ENCODE measurements around the gene TUBGCP6. TPM values are rescaled to one million over a fixed set of nuclear protein-coding genes. Genes with fewer than 3 reads are reported as not detected.
A peak's percentile ranks its signal among the peaks of the same experiment; 100 is the strongest.

The TUBGCP6 gene
- total and polyA plus RNA-seq, 8 donors, result 37.8 to 112 (median 50.2) TPM

DNA sequence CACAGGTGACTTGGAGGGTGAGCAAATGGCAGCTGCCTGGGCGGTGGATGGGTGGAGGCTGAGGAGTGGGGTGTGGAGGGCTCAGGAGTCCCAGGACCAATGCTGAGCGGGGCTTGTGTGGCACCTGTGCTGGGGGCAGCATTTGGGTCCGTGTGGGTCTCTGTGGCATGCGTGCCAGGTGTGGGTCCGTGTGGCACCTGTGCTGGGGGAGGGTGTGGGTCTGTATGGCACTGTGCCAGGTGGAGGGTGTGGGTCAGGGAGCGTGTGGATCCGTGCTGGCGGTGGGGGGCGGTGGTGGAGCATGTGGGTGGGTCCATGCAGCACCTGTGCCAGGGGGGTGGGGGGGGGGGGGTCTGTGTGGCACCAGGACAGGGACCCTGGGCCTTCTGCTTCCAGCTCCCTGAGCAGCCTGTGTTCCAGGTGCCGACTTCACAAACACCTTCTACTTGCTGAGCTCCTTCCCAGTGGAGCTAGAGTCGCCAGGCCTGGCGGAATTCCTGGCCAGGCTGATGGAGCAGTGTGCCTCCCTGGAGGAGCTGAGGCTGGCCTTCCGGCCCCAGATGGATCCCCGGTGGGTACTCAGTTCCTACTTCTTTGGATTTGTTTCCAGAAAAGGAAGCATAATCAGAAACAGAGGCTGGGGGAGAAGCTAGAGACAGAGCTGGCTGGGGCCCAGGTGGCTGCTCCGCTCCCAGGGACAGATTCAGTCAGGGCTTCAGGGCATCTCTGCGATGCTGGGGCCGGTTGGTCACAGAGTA is 29.3 kb downstream of the TUBGCP6 start:
- intact Hi-C loops (cut with DNase I; ENCODE audit: low total_unique reads), result no loop called here
- Histone ChIP-seq H3K36me3 (peaks cover 74 to 98% (median 95%) of the 10 kb centered on the region in 4 donors), H3K4me1 (peaks cover 5 to 26% (median 10%) of the 10 kb centered on the region in 4 donors), H3K27me3 (no peaks in the 10 kb centered on the region), H3K9me3 (peaks cover 0 to 2% (median 0%) of the 10 kb centered on the region in 4 donors), H3K27ac (no peak overlapping the region), H3K4me3 (no peak overlapping the region)
- no peak for TF ChIP-seq CTCF (IDR thresholded peaks at IDR 0.05)
- TF ChIP-seq POLR2AphosphoS5 (IDR thresholded peaks at IDR 0.05), result no peak
- no peak for TF ChIP-seq EP300 (IDR thresholded peaks at IDR 0.05)
- no peak for TF ChIP-seq POLR2A (IDR thresholded peaks at IDR 0.05)
- peak in 1 of 2 donors; percentile 28 for DNase-seq
- WGBS, 5 donors, result 53 to 86% (median 64%) methylated on average over 13 to 17 of the region's 17 CpGs

GRCh38 chr22:50213263-50213662 is 31.6 kb downstream of the TUBGCP6 start:
- H3K27me3 ChIP-seq, result no peaks in the 10 kb centered on the region
- intact Hi-C loops (cut with DNase I; ENCODE audit: low total_unique reads), result loop anchor here (5.0 kb wide), 1 partner anchor 61 kb away; no protein-coding TSS in a partner anchor
- peaks cover 69 to 97% (median 96%) of the 10 kb centered on the region in 4 donors for H3K36me3 ChIP-seq
- no peak overlapping the region for H3K27ac ChIP-seq
- TF ChIP-seq EP300 (IDR thresholded peaks at IDR 0.05) (no peak), CTCF (IDR thresholded peaks at IDR 0.05) (no peak), POLR2A (IDR thresholded peaks at IDR 0.05) (no peak), POLR2AphosphoS5 (IDR thresholded peaks at IDR 0.05) (no peak)
- WGBS, 5 donors, result 89 to 98% (median 95%) methylated on average over 9 of the region's 9 CpGs
- H3K4me1 ChIP-seq, result peaks cover 0 to 25% (median 12%) of the 10 kb centered on the region in 4 donors
- no peak for DNase-seq
- no peak overlapping the region for H3K4me3 ChIP-seq
- peaks cover 0 to 2% (median 0%) of the 10 kb centered on the region in 4 donors for H3K9me3 ChIP-seq

DNA sequence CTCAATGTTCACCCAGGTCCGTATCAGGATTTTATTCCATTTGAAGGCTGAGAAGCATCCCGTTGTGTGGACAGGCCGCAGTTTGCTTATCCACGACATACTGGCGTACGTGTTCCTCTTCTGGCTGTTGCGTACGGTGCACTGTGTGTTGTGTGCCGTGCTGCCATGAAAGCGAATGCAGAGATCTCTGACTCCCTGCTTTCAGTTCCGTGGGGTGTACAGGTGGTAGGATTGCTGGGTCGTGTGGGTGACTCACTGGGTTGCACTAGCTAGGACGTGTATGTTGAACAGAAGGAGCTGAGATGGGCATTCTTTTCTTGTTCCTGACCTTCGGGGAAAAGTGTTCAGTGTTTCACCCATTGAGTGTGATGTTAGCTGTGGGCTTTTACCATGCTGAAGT is 33.7 kb downstream of the TUBGCP6 start:
- no peak for TF ChIP-seq POLR2A (IDR thresholded peaks at IDR 0.05)
- TF ChIP-seq EP300 (IDR thresholded peaks at IDR 0.05), result no peak
- no peak for TF ChIP-seq CTCF (IDR thresholded peaks at IDR 0.05)
- no peak for TF ChIP-seq POLR2AphosphoS5 (IDR thresholded peaks at IDR 0.05)
- peaks cover 55 to 97% (median 96%) of the 10 kb centered on the region in 4 donors for H3K36me3 ChIP-seq
- intact Hi-C loops (cut with DNase I; ENCODE audit: low total_unique reads), result loop anchor here (5.0 kb wide), 1 partner anchor 59 kb away; no protein-coding TSS in a partner anchor
- no peak for DNase-seq
- peaks cover 0 to 33% (median 20%) of the 10 kb centered on the region in 4 donors for H3K4me1 ChIP-seq
- no peaks in the 10 kb centered on the region for H3K27me3 ChIP-seq
- no peak overlapping the region for H3K27ac ChIP-seq
- whole genome bisulfite sequencing, 5 donors, result 88 to 91% (median 89%) methylated on average over 14 of the region's 14 CpGs
- peaks cover 0 to 2% (median 0%) of the 10 kb centered on the region in 4 donors for H3K9me3 ChIP-seq
- no peak overlapping the region for H3K4me3 ChIP-seq

- Histone ChIP-seq H3K27me3 (no peaks in the 10 kb centered on the region), H3K27ac (no peak overlapping the region), H3K4me3 (no peak overlapping the region), H3K36me3 (peaks cover 52 to 97% (median 95%) of the 10 kb centered on the region in 4 donors), H3K4me1 (peaks cover 0 to 36% (median 23%) of the 10 kb centered on the region in 4 donors), H3K9me3 (peaks cover 0 to 2% (median 0%) of the 10 kb centered on the region in 4 donors)
- intact Hi-C loops (cut with DNase I; ENCODE audit: low total_unique reads), result loop anchor here (5.0 kb wide), 1 partner anchor 58 kb away; no protein-coding TSS in a partner anchor
- WGBS, 5 donors, result 84 to 88% (median 86%) methylated on average over 18 to 32 of the region's 32 CpGs
- no peak for DNase-seq
- TF ChIP-seq CTCF (IDR thresholded peaks at IDR 0.05), result no peak
These were observed 34.3 kb downstream of the TUBGCP6 start for GRCh38 chr22:50210378-50211139.

Measured in stomach (tissue), 9 donors.